SK-N-SH treated with all-trans-retinoic acid at 6 μM for 48 hours (cell line): ENCODE data around the gene CCAR1.

ENCODE experiments used
- ARNTL ChIP-seq: fragments of 450-650 bp; formaldehyde crosslinking; IDR thresholded peaks from 2 replicates; pipeline ENCODE4 v1.5.0; 2020; ENCODE audit warnings: low read depth, mild to moderate bottlenecking, moderate library complexity, borderline replicate concordance
- BACH2 ChIP-seq: fragments of 250-450 bp; sonication (Bioruptor Pico); IDR thresholded peaks from 2 replicates; pipeline ENCODE4 v1.9.0; 2021; ENCODE audit warnings: mild to moderate bottlenecking, borderline replicate concordance
- CREB5 ChIP-seq: fragments of 250-450 bp; sonication (Bioruptor Pico); IDR thresholded peaks from 2 replicates; pipeline ENCODE4 v1.5.1; 2020; ENCODE audit warnings: low read depth, mild to moderate bottlenecking, moderate library complexity
- GLIS3 ChIP-seq: fragments of 250-450 bp; sonication (Bioruptor Pico); IDR thresholded peaks from 2 replicates; pipeline ENCODE4 v1.5.0; 2020; ENCODE audit warnings: mild to moderate bottlenecking, moderate library complexity
- OSR1 ChIP-seq: fragments of 250-450 bp; sonication (Bioruptor Pico); IDR thresholded peaks from 2 replicates; pipeline ENCODE4 v1.8.0; 2022; ENCODE audit warnings: moderate library complexity, mild to moderate bottlenecking, inconsistent platforms
- PATZ1 ChIP-seq: fragments of 250-450 bp; sonication (Bioruptor Pico); IDR thresholded peaks from 2 replicates; pipeline ENCODE4 v1.8.0; 2020; ENCODE audit warnings: mild to moderate bottlenecking, moderate library complexity, borderline replicate concordance
- TCF4 ChIP-seq: fragments of 250-450 bp; sonication (Bioruptor Pico); IDR thresholded peaks from 2 replicates; pipeline ENCODE4 v1.8.0; 2021; ENCODE audit warnings: mild to moderate bottlenecking, moderate library complexity, borderline replicate concordance
- ZFP3 ChIP-seq: fragments of 250-450 bp; sonication (Bioruptor Pico); IDR thresholded peaks from 2 replicates; pipeline ENCODE4 v1.5.0; 2020; ENCODE audit warnings: mild to moderate bottlenecking, moderate library complexity
- ZNF70 ChIP-seq: fragments of 450-650 bp; formaldehyde crosslinking; IDR thresholded peaks from 2 replicates; pipeline ENCODE4 v1.5.0; 2020; ENCODE audit warnings: mild to moderate bottlenecking, moderate library complexity

- no peak for TF ChIP-seq BACH2
- TF ChIP-seq GLIS3: no peak
- TF ChIP-seq ARNTL (CRISPR knock-in tag): no peak
- no peak for TF ChIP-seq ZNF70 (CRISPR knock-in tag)
- no peak for TF ChIP-seq PATZ1
- no peak for TF ChIP-seq TCF4 (CRISPR knock-in tag)
- no peak for TF ChIP-seq ZFP3
- no peak for TF ChIP-seq CREB5 (CRISPR knock-in tag)
- TF ChIP-seq OSR1: no peak
Observed at GRCh38 chr10:68804692-68805091, 83.7 kb downstream of the CCAR1 start.
